Stimulated activated naive CD8-positive, alpha-beta T cell treated with anti-CD3 and anti-CD28 coated beads, Interleukin-15, Interleukin-2, amounts not matched to agents 100 ng/mL and 50 ng/mL, for 24 hours (primary cell): ENCODE measurements around the gene BMX.
A peak's percentile ranks its signal among the peaks of the same experiment; 100 is the strongest.

ENCODE experiments used
- H3K27ac Mint-ChIP-seq: one replicate; pipeline ENCODE4 v1.8.0; 2021; ENCODE audit warnings: mild to moderate bottlenecking, mixed read lengths
- H3K27me3 Mint-ChIP-seq: one replicate; pipeline ENCODE4 v1.8.0; 2021; ENCODE audit warnings: mixed read lengths
- H3K36me3 Mint-ChIP-seq: one replicate; pipeline ENCODE4 v1.8.0; 2021; ENCODE audit warnings: low read depth, mixed read lengths
- H3K4me1 Mint-ChIP-seq: one replicate; pipeline ENCODE4 v1.8.0; 2021; ENCODE audit warnings: low read depth, mixed read lengths
- H3K4me3 Mint-ChIP-seq: one replicate; pipeline ENCODE4 v1.8.0; 2021; ENCODE audit warnings: mild to moderate bottlenecking, mixed read lengths
- H3K9me3 Mint-ChIP-seq: one replicate; pipeline ENCODE4 v1.8.0; 2021; ENCODE audit warnings: mixed read lengths

Gene BMX

GRCh38 chrX:15500497-15500966 lies at the start of gene BMX:
BMX (plus strand) TSS chrX:15500807; CDS start chrX:15508354, 7,547 bp downstream.
- Mint-ChIP-seq H3K9me3 (no peaks in the 10 kb centered on the region), H3K4me3 (no peak within 1 kb of the TSS), H3K27me3 (peaks cover 14% of the 10 kb centered on the region), H3K27ac (no peak within 1 kb of the TSS), H3K36me3 (no peaks in the 10 kb centered on the region), H3K4me1 (no peaks in the 10 kb centered on the region)

DNA sequence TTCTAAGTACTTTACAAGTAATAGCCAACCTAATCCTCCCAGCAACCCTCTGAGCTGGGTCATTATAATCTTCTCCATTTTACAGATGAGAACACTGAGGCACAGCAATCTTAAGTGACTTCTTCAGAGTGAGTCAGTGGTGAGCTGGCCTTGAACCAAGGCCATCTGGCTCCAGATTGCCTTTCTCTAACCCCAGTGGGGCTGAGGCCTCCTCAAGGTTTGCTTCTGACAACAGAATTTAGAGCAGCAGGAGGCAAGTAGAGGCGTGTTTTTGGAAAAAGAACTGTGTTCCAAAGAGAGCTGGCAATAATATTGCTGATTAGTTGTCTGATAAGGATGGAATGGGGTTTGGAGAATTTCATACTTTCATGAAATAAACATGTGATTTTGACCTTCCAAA lies 48.7 kb upstream of the BMX start:
- Mint-ChIP-seq H3K27ac (no peak overlapping the region), H3K27me3 (peaks cover 4% of the 10 kb centered on the region), H3K4me3 (no peak overlapping the region), H3K36me3 (no peaks in the 10 kb centered on the region), H3K4me1 (no peaks in the 10 kb centered on the region), H3K9me3 (no peaks in the 10 kb centered on the region)

DNA sequence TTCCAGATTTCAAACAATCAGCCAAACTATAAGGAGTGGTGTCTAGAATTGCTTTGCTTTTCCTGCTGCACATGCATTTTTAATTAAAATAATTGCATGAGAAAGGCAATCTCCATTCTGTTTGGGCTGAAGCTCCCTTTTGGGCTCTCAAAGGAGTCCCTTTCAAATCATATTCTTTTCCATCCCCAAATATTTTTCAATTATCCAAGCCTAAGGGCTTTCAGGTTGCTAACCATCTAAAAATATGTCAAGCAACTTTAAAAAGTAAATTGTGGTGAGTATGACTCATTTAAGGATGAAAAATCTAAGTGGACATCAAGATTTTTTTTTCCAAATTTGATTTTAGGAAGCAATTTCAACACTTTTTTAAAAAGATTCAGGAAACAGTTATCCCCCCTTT lies 35.9 kb upstream of the BMX start:
- Mint-ChIP-seq H3K9me3 (no peaks in the 10 kb centered on the region), H3K27ac (no peak overlapping the region), H3K36me3 (no peaks in the 10 kb centered on the region), H3K4me3 (no peak overlapping the region), H3K4me1 (no peaks in the 10 kb centered on the region), H3K27me3 (peaks cover 8% of the 10 kb centered on the region)

DNA sequence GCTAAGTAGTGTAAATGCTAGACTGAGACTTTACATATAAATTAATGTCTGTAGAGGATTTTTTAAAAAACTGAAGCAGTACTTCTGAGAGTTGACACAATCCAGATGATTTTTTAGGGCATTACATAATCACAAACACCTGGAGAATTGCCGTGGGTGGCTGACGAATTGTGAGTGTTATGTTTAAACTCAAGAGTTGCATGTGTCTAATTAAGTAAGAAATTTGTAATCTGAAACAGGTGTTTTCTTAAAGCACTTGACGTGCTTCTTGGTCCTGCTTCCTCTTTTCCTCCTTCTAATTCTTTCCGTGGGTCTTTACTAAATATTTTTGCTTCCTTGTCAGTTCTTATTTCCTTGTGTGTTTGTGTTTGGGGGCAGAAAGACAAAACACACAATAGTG lies 35.3 kb upstream of the BMX start:
- H3K27me3 Mint-ChIP-seq, result peaks cover 7% of the 10 kb centered on the region
- no peak overlapping the region for H3K27ac Mint-ChIP-seq
- H3K4me1 Mint-ChIP-seq, result no peaks in the 10 kb centered on the region
- no peaks in the 10 kb centered on the region for H3K9me3 Mint-ChIP-seq
- no peaks in the 10 kb centered on the region for H3K36me3 Mint-ChIP-seq
- H3K4me3 Mint-ChIP-seq, result no peak overlapping the region

DNA sequence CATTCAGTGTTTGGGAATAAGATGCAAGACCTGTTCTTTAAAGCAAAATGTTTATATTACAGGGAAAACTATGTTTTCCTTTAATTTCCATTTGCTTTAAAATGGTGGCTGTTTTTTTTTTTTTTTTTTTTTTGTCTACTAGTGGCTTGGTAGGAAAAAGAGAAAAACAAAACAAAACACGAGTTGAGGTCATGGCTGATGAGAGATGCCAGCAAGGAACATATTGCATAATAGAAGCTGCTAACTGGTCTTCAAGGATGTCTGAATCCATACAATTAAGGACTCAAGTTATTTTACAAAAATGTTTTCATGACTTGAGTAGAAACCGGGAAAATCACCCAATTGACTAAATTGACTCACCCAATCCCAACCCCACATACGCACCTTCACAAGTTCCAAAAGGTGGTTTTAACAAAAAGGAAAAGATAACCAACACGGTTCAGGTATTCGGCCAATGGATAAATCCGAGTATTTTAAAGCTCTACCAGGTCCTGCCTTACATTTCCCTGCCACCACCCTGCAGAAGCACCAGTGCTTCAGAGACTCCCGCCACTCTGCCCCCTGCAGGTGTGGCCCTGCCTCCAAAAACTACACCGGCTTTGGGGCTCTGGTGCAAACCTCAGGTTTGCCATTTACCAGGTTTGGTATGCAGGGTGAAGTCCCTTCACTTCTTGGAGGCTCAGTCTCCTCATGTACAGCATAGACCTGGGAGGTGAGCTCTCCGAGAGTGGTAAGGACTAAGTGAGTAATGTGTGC lies 34.5 kb upstream of the BMX start:
- no peak overlapping the region for H3K27ac Mint-ChIP-seq
- H3K4me3 Mint-ChIP-seq, result no peak overlapping the region
- H3K27me3 Mint-ChIP-seq, result peaks cover 3% of the 10 kb centered on the region
- no peaks in the 10 kb centered on the region for H3K36me3 Mint-ChIP-seq
- H3K4me1 Mint-ChIP-seq, result no peaks in the 10 kb centered on the region
- no peaks in the 10 kb centered on the region for H3K9me3 Mint-ChIP-seq

- Mint-ChIP-seq H3K4me1 (no peaks in the 10 kb centered on the region), H3K27me3 (peaks cover 3% of the 10 kb centered on the region), H3K9me3 (no peaks in the 10 kb centered on the region), H3K27ac (no peak overlapping the region), H3K4me3 (no peak overlapping the region), H3K36me3 (no peaks in the 10 kb centered on the region)
These were observed 32.6 kb upstream of the BMX start for GRCh38 chrX:15468036-15468435.

- H3K4me3 Mint-ChIP-seq, result no peak overlapping the region
- peaks cover 3% of the 10 kb centered on the region for H3K27me3 Mint-ChIP-seq
- no peaks in the 10 kb centered on the region for H3K9me3 Mint-ChIP-seq
- H3K27ac Mint-ChIP-seq, result no peak overlapping the region
- no peaks in the 10 kb centered on the region for H3K4me1 Mint-ChIP-seq
- H3K36me3 Mint-ChIP-seq, result no peaks in the 10 kb centered on the region
These were observed 31.0 kb upstream of the BMX start for GRCh38 chrX:15469613-15470012.

- H3K27me3 Mint-ChIP-seq, result peaks cover 3% of the 10 kb centered on the region
- no peak overlapping the region for H3K27ac Mint-ChIP-seq
- no peaks in the 10 kb centered on the region for H3K36me3 Mint-ChIP-seq
- H3K4me3 Mint-ChIP-seq, result no peak overlapping the region
- no peaks in the 10 kb centered on the region for H3K4me1 Mint-ChIP-seq
- H3K9me3 Mint-ChIP-seq, result no peaks in the 10 kb centered on the region
These were observed 29.6 kb upstream of the BMX start for GRCh38 chrX:15471028-15471427.

DNA sequence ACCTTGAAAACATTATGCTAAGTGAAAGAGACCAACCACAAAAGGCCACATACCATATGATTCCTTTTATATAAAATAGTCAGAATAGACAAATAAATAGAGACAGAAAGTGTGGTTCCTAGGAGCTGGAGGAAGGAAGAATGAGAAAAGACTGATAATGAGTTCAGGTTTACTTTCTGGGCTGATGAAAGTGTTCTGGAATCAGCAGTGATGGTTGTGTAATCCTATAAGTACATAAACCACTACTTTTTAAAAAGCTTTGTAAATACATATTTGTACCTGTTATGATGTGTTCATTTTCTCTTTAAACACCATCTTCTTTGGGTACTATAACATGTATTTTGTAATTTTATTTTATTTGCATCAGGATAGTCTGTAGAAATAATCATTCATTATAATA lies 28.1 kb upstream of the BMX start:
- no peak overlapping the region for H3K4me3 Mint-ChIP-seq
- no peak overlapping the region for H3K27ac Mint-ChIP-seq
- peaks cover 3% of the 10 kb centered on the region for H3K27me3 Mint-ChIP-seq
- H3K4me1 Mint-ChIP-seq, result no peaks in the 10 kb centered on the region
- H3K36me3 Mint-ChIP-seq, result no peaks in the 10 kb centered on the region
- H3K9me3 Mint-ChIP-seq, result no peaks in the 10 kb centered on the region

DNA sequence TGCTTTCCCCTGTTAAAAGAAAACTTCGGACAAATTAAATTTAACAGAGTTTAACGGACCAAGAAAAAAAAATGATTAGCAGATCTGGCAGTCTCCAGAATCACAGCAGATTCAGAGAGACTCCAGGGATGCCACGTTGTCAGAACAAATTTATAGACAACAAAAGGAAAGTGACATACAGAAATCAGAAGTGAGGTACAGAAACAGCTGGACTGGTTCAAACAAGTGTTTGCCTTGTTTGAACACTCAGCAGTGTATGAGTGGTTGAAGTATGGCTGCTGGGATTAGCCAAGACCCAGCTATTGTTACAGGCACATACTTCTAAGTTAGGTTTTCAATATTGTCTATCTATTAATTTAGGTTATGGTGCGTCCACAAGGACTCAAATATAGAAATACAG lies 26.6 kb upstream of the BMX start:
- H3K4me1 Mint-ChIP-seq, result no peaks in the 10 kb centered on the region
- no peaks in the 10 kb centered on the region for H3K9me3 Mint-ChIP-seq

DNA sequence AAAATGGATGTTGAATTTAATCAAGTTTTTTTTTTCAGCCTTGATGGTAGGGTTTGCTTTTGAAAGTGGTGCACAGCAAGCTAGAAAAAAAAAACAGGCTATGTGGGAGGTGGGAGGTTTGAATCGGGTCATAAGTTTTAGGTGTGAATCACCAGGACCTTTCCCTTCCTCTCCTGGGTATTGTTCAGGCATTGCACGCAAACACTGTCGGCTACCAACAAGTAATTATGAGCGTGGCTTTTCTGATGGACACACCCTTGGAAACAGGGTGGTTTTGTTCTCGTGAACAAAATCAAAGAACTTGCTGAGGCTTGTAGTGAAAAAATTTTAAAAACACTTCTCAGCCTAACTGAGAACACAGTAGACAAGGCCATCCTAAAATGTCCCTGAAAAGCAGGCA lies 25.6 kb upstream of the BMX start:
- Mint-ChIP-seq H3K4me1 (no peaks in the 10 kb centered on the region), H3K9me3 (no peaks in the 10 kb centered on the region), H3K4me3 (no peak overlapping the region), H3K27ac (no peak overlapping the region), H3K27me3 (no peaks in the 10 kb centered on the region), H3K36me3 (no peaks in the 10 kb centered on the region)

More for the DNA sequence above, 26.6 kb upstream of the BMX start:
- no peaks in the 10 kb centered on the region for H3K36me3 Mint-ChIP-seq
- no peaks in the 10 kb centered on the region for H3K27me3 Mint-ChIP-seq
- H3K4me3 Mint-ChIP-seq, result no peak overlapping the region
- no peak overlapping the region for H3K27ac Mint-ChIP-seq

DNA sequence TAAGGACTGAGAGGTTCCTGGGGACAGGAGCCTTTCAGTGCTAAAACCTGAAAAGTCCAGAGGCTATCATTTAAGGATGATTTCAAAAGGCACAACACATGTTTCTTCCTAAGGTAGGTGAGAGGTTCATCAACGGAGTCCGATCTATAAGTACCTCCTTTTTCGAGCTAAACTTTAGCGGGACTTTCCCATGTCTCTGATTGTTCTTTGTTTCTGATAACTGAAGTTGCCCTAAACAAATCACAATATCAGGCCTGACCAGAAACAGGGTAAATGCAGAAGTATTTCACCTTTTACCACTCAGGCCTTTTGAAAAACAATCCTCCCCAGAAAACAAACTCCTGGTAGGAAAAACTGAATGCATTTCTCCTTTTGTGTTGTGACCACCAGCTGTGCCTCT lies 25.1 kb upstream of the BMX start:
- no peak overlapping the region for H3K4me3 Mint-ChIP-seq
- H3K4me1 Mint-ChIP-seq, result no peaks in the 10 kb centered on the region
- H3K36me3 Mint-ChIP-seq, result no peaks in the 10 kb centered on the region
- H3K27me3 Mint-ChIP-seq, result no peaks in the 10 kb centered on the region
- no peaks in the 10 kb centered on the region for H3K9me3 Mint-ChIP-seq
- H3K27ac Mint-ChIP-seq, result no peak overlapping the region

- Mint-ChIP-seq H3K27ac (no peak overlapping the region), H3K36me3 (no peaks in the 10 kb centered on the region), H3K9me3 (no peaks in the 10 kb centered on the region), H3K4me1 (no peaks in the 10 kb centered on the region), H3K27me3 (peaks cover 9% of the 10 kb centered on the region), H3K4me3 (no peak overlapping the region)
These were observed 16.7 kb upstream of the BMX start for GRCh38 chrX:15483891-15484290.

DNA sequence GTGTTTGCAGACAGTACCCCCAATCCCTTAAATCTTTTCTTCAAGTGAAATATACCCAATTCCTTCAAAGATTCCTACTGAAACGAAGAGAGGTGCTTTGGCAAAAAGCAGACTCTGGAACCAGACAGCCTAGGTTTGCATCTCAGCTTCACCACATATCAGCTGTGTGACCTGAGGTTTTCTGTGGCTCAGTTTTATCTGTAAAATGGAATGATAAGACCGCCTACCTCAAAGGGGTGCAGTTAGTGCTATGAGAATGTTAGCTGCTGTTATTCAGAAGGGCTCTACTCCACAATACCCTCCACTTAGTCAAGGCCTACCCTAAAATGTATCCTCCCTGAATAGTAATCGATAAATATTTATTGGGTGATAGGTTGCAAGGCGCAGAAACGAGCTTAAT lies 8.1 kb upstream of the BMX start:
- Mint-ChIP-seq H3K27me3 (peaks cover 4% of the 10 kb centered on the region), H3K27ac (no peak overlapping the region), H3K4me3 (no peak overlapping the region), H3K9me3 (no peaks in the 10 kb centered on the region), H3K36me3 (no peaks in the 10 kb centered on the region), H3K4me1 (peaks cover 5% of the 10 kb centered on the region)

- Mint-ChIP-seq H3K9me3 (no peaks in the 10 kb centered on the region), H3K4me1 (peaks cover 5% of the 10 kb centered on the region), H3K36me3 (no peaks in the 10 kb centered on the region), H3K27me3 (peaks cover 10% of the 10 kb centered on the region), H3K4me3 (peak within 1 kb of the TSS; percentile 78), H3K27ac (no peak within 1 kb of the TSS)
These were observed 7.3 kb upstream of the BMX start, which contains the start of gene PIR for GRCh38 chrX:15493118-15493962. PIR (minus strand) TSS chrX:15493333; CDS start chrX:15491257, 2,076 bp downstream.
